Chondrocyte (in vitro differentiated cells): Measurements from ENCODE around the gene TMEM123. TPM values are rescaled to one million over a fixed set of nuclear protein-coding genes. Genes with fewer than 3 reads are reported as not detected.
A peak's percentile ranks its signal among the peaks of the same experiment; 100 is the strongest.
"Not testable (repeated sequence)": the region's sequence is repeated elsewhere in the genome, so short reads cannot be mapped to it uniquely, and the experiment has no call there.

Experiments
- DNase-seq: peaks from one replicate; pipeline ENCODE4 v3.0.0; 2021; ENCODE audit warnings: mixed read lengths, low spot score
- H3K27ac Mint-ChIP-seq: one replicate; pipeline ENCODE4 v1.8.0; 2021; ENCODE audit warnings: mild to moderate bottlenecking, moderate library complexity, mixed read lengths; ENCODE audit not compliant: unreplicated experiment
- H3K27me3 Mint-ChIP-seq: 2 replicates; pipeline ENCODE4 v1.8.0; 2021; ENCODE audit warnings: low read depth, mixed read lengths
- H3K36me3 Mint-ChIP-seq: 2 replicates; pipeline ENCODE4 v1.8.0; 2021; ENCODE audit warnings: low read depth, mixed read lengths
- H3K4me1 Mint-ChIP-seq: 2 replicates; pipeline ENCODE4 v1.8.0; 2021; ENCODE audit warnings: low read depth, mild to moderate bottlenecking, mixed read lengths
- H3K4me3 Mint-ChIP-seq: one replicate; pipeline ENCODE4 v1.8.0; 2021; ENCODE audit warnings: mild to moderate bottlenecking, moderate library complexity, mixed read lengths; ENCODE audit not compliant: unreplicated experiment
- H3K9me3 Mint-ChIP-seq: 2 replicates; pipeline ENCODE4 v1.8.0; 2021; ENCODE audit warnings: low read depth, mixed read lengths
- total RNA-seq: library from RNA; stranded (reverse); gene quantifications from 3 replicates; pipeline ENCODE4 v1.2.1, GENCODE V29; 2021
- TF ChIP-seq, protein P1 (sequence below): fragments of 200-600 bp; sonication (generic); IDR thresholded peaks from 2 replicates; pipeline ENCODE4 v1.5.0; 2021; ENCODE audit warnings: antibody characterized with exemption, mild to moderate bottlenecking, moderate library complexity

TMEM123 gene
- total RNA-seq, 1 donor from 2014 or later: 105 TPM

DNA sequence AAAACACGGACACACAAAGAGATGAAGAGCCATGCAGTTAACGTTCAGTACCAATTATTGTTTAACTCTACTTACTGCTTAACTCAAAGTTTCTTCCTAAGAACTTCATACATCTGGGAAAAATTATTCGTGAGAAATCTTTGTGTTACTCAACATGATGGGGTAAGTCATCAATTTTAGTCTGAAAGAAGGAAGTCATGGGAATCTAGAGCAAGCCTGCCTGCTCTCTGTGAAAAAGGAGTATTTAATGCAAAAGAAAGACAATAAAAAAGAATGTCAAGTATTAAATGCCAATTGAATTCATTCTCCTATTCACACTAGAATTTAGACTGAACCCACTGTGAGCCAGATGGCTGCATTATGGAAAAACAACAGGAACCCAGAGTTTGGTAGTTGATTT is 16.0 kb downstream of the TMEM123 start:
- H3K27ac Mint-ChIP-seq: peak overlapping the region; percentile 65
- no peak for DNase-seq
- H3K4me1 Mint-ChIP-seq: peaks cover 34% of the 10 kb centered on the region
- no peaks in the 10 kb centered on the region for H3K27me3 Mint-ChIP-seq
- H3K9me3 Mint-ChIP-seq: peaks cover 6% of the 10 kb centered on the region
- peaks cover 7% of the 10 kb centered on the region for H3K36me3 Mint-ChIP-seq
- no peak overlapping the region for H3K4me3 Mint-ChIP-seq
- TF ChIP-seq, protein P1, sequence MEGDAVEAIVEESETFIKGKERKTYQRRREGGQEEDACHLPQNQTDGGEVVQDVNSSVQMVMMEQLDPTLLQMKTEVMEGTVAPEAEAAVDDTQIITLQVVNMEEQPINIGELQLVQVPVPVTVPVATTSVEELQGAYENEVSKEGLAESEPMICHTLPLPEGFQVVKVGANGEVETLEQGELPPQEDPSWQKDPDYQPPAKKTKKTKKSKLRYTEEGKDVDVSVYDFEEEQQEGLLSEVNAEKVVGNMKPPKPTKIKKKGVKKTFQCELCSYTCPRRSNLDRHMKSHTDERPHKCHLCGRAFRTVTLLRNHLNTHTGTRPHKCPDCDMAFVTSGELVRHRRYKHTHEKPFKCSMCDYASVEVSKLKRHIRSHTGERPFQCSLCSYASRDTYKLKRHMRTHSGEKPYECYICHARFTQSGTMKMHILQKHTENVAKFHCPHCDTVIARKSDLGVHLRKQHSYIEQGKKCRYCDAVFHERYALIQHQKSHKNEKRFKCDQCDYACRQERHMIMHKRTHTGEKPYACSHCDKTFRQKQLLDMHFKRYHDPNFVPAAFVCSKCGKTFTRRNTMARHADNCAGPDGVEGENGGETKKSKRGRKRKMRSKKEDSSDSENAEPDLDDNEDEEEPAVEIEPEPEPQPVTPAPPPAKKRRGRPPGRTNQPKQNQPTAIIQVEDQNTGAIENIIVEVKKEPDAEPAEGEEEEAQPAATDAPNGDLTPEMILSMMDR: no peak

DNA sequence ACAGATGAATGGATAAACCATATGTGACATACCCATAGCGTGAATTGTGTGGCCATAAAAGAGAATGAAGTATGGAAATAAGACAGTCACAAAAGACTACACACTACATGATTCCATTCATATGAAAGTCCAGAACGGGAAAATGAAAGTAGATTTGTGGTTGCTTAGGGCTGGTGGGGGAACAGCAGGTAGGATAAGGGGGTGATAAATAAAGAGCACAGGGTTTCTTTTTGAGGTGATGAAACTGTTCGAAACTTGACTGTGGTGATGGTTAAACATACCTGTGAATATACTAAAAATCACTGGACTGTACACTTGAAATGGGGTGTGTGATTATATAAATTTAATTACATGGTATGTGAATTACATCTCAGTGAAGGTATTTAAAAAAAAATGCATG is 16.9 kb downstream of the TMEM123 start:
- DNase-seq: no peak
- Mint-ChIP-seq H3K27ac (no peak overlapping the region), H3K27me3 (no peaks in the 10 kb centered on the region), H3K9me3 (peaks cover 6% of the 10 kb centered on the region), H3K4me1 (peaks cover 37% of the 10 kb centered on the region), H3K4me3 (no peak overlapping the region), H3K36me3 (peaks cover 5% of the 10 kb centered on the region)
- TF ChIP-seq, protein P1: no peak

DNA sequence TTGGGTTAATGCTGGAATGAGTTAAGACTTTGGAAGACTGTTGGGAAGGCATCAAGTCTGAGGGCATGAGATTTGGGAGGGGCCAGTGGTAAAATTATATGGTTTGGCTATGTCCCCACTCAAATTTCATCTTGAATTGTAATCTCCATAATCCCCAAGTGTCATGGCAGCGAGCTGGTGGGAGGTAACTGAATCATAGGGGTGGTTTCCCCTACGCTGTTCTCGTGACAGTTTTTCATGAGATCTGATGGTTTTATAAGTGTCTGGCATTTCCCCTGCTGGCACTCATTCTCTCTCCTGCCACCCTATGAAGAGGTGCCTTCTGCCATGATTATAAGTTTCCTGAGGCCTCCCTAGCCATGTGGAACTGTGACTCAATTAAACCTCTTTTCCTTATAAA is 19.0 kb downstream of the TMEM123 start:
- H3K4me3 Mint-ChIP-seq, H3K27me3 Mint-ChIP-seq, H3K27ac Mint-ChIP-seq, H3K36me3 Mint-ChIP-seq, DNase-seq, H3K9me3 Mint-ChIP-seq: not testable (repeated sequence)
- peaks cover 47% of the 10 kb centered on the region for H3K4me1 Mint-ChIP-seq

DNA sequence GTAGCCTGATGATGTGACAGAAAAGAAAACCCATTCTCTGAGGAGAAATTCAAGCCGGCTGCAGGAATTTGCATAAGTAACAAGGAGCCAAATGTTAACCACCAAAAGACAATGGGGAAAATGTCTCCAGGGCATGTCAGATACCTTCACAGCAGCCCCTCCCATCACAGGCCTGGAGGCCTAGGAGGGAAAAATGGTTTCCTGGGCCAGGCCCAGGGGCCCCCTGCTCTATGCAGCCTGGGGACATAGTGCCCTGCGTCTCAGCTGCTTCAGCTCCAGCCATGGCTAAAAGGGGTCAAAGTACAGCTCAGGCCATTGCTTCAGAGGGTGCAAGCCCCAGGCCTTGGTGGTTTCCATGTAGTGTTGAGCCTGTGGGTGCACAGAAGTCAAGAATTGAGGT is 20.0 kb downstream of the TMEM123 start:
- not testable (repeated sequence) for DNase-seq, H3K9me3 Mint-ChIP-seq, H3K36me3 Mint-ChIP-seq, H3K27ac Mint-ChIP-seq, H3K27me3 Mint-ChIP-seq, H3K4me3 Mint-ChIP-seq
- peaks cover 38% of the 10 kb centered on the region for H3K4me1 Mint-ChIP-seq

DNA sequence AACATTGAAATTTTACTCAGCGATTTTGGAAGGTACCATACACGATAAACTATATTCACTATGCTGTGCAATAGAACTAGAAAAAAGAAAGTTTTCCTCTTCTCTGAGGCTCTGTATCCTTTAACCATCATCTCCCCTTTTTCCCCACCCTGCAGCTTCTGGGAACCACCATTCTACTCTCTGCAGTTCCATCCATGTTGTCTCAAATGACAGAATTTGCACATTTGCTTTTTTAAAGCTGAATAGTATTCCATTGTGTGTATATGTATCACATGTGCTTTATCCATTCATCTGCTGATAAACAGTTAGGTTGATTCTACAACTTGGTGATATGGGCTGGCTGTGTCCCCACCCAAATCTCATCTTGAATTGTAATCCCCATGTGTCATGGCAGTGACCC is 21.2 kb downstream of the TMEM123 start:
- peaks cover 7% of the 10 kb centered on the region for H3K36me3 Mint-ChIP-seq
- DNase-seq: no peak
- peaks cover 6% of the 10 kb centered on the region for H3K9me3 Mint-ChIP-seq
- H3K4me1 Mint-ChIP-seq: peaks cover 32% of the 10 kb centered on the region
- H3K27ac Mint-ChIP-seq: no peak overlapping the region
- no peaks in the 10 kb centered on the region for H3K27me3 Mint-ChIP-seq
- H3K4me3 Mint-ChIP-seq: no peak overlapping the region
- TF ChIP-seq, protein P1: no peak

DNA sequence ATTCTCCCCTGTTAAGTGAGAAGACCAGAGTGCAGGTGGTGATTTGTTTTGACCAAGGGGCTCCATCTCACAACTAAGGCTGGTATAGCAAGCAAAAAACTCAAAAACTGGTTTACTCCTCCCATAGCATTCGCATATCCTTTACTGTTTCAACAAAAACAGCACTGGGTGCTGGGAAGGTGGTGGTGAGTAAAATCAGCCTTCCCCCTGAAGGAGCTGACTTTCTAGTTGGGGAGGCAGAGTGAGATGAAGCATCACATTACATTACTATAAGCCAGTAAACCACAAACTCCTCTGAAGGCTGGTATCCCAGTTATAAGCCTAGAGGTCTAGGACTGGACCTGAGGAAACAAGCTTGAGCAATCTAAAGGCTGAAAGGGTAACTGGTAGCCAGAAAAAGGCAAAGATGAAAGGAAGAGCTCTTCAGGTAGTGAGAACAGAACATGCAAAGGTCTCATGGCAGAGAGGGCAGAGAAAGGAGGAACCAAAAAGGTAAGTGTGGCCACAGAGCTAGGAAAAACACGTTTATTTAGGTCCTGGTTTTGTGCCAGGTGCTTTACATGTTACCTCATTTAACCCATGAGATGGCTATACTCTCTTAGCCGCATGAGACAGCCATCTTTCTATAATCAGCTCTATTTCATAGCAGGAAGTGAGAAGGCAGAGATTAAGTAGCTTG is 22.3 kb downstream of the TMEM123 start:
- H3K4me1 Mint-ChIP-seq: peaks cover 30% of the 10 kb centered on the region
- no peak overlapping the region for H3K4me3 Mint-ChIP-seq
- no peaks in the 10 kb centered on the region for H3K27me3 Mint-ChIP-seq
- DNase-seq: no peak
- H3K27ac Mint-ChIP-seq: no peak overlapping the region
- peaks cover 6% of the 10 kb centered on the region for H3K9me3 Mint-ChIP-seq
- H3K36me3 Mint-ChIP-seq: peaks cover 7% of the 10 kb centered on the region
- TF ChIP-seq, protein P1: no peak
